Endothelial cell of umbilical vein (primary cell): ENCODE measurements around the gene PIF1.

ENCODE experiments used
- EZH2 ChIP-seq: IDR thresholded peaks from 2 replicates; pipeline ENCODE4 v1.6.1; 2012; ENCODE audit warnings: borderline replicate concordance, low read depth, mild to moderate bottlenecking, moderate library complexity, low read length, inconsistent platforms; ENCODE audit not compliant: severe bottlenecking
- JUN ChIP-seq: IDR thresholded peaks from 2 replicates; pipeline ENCODE4 v1.6.1; 2011; ENCODE audit warnings: borderline replicate concordance, low read depth; ENCODE audit not compliant: insufficient read length, insufficient read depth
- MYC ChIP-seq: IDR thresholded peaks from one replicate; pipeline ENCODE4 v1.6.1; 2011; ENCODE audit warnings: mild to moderate bottlenecking, low read depth, low read length
- POLR2A ChIP-seq: IDR thresholded peaks from 2 replicates; pipeline ENCODE4 v1.6.1; 2012; ENCODE audit warnings: low read depth, mild to moderate bottlenecking, control low read depth, low read length
- POLR2AphosphoS5 ChIP-seq: IDR thresholded peaks from 2 replicates; pipeline ENCODE4 v1.6.1; 2012; ENCODE audit warnings: low read depth, mild to moderate bottlenecking, control low read depth, low read length, moderate library complexity; ENCODE audit not compliant: insufficient read depth
- TF ChIP-seq, protein P1 (sequence below): IDR thresholded peaks from 2 replicates; pipeline ENCODE4 v1.6.1; 2011; ENCODE audit not compliant: insufficient read depth, insufficient read length
- TF ChIP-seq, protein P2 (sequence below), 2 donors: IDR thresholded peaks; 1 replicate in 1 of 2; 2 replicates in 1 of 2; pipeline ENCODE4 v1.5.1; 2011; ENCODE audit warnings: low read length in 2 of 2, mild to moderate bottlenecking in 2 of 2, moderate library complexity in 2 of 2, control low read depth in 1 of 2, inconsistent platforms in 1 of 2, low read depth in 1 of 2; ENCODE audit not compliant: insufficient read depth in 1 of 2; ENCODE audit errors: extremely low read depth in 1 of 2

DNA sequence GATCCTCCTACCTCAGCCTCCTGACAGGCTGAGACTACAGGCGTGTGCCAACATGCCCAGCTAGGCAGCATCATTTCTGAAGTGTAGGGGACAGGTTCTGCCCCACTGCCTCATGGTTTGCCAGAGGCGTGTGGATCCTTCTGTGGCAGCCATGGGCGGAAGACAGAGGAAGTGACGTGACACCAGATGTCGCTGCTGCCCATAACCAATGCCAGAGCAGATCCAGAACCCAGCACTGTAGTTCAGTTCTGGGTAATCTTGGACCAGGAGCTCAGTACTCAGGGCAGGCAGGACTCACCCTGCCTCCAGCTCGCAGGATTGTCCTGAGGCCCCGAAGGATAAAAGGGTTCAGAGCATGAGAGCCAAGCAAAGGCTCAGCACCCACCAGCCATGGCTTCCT, 58.2 kb downstream of the PIF1 start:
- TF ChIP-seq, protein P1, sequence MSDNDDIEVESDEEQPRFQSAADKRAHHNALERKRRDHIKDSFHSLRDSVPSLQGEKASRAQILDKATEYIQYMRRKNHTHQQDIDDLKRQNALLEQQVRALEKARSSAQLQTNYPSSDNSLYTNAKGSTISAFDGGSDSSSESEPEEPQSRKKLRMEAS: no peak
- TF ChIP-seq, protein P2, sequence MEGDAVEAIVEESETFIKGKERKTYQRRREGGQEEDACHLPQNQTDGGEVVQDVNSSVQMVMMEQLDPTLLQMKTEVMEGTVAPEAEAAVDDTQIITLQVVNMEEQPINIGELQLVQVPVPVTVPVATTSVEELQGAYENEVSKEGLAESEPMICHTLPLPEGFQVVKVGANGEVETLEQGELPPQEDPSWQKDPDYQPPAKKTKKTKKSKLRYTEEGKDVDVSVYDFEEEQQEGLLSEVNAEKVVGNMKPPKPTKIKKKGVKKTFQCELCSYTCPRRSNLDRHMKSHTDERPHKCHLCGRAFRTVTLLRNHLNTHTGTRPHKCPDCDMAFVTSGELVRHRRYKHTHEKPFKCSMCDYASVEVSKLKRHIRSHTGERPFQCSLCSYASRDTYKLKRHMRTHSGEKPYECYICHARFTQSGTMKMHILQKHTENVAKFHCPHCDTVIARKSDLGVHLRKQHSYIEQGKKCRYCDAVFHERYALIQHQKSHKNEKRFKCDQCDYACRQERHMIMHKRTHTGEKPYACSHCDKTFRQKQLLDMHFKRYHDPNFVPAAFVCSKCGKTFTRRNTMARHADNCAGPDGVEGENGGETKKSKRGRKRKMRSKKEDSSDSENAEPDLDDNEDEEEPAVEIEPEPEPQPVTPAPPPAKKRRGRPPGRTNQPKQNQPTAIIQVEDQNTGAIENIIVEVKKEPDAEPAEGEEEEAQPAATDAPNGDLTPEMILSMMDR (IDR thresholded peaks at IDR 0.05; ENCODE audit: extremely low read depth in 1 of 2, insufficient read depth in 1 of 2, low read depth in 1 of 2, low read length in 2 of 2): no peak
- no peak for TF ChIP-seq EZH2
- no peak for TF ChIP-seq JUN
- TF ChIP-seq POLR2AphosphoS5: no peak
- TF ChIP-seq POLR2A: no peak
- TF ChIP-seq MYC: no peak
